ENCODE measurements around the gene CASZ1. TPM values are rescaled to one million over a fixed set of nuclear protein-coding genes. Genes with fewer than 3 reads are reported as not detected.

CASZ1 gene
- total RNA-seq, 8 experiments from 2014 or later, result 0.46 to 15.1 (median 6.4) TPM

- Histone ChIP-seq H3K4me1 (replicated peaks in 1 of 2) (peaks cover 7 to 45% of the 10 kb centered on the region in 2 donors), H3K27ac (no peak overlapping the region), H3K4me3 (no peak overlapping the region)
- in situ Hi-C loops (cut with MboI; ENCODE audit: low pct_unique_long_range_greater_than_20kb in 2 of 9, low sequenced_read_pairs in 9 of 9, unreplicated experiment in 9 of 9), result no loop called here
- 70 to 100% (median 77%) methylated on average over 1 to 3 of the region's 3 CpGs; no CpG with 5 or more reads in 3 of the 10 experiments for WGBS, 10 experiments
- no peak for ATAC-seq (replicated peaks in 6 of 8)
These were observed 36.3 kb upstream of the CASZ1 start for GRCh38 chr1:10832703-10833102.

GRCh38 chr1:10830961-10831668 lies 34.7 kb upstream of the CASZ1 start:
- Histone ChIP-seq H3K27ac (no peak overlapping the region), H3K4me1 (replicated peaks in 1 of 2) (peaks cover 8 to 38% of the 10 kb centered on the region in 2 donors), H3K4me3 (no peak overlapping the region)
- in situ Hi-C loops (cut with MboI; ENCODE audit: low pct_unique_long_range_greater_than_20kb in 2 of 9, low sequenced_read_pairs in 9 of 9, unreplicated experiment in 9 of 9), result no loop called here
- peak in 2 of 8 experiments; percentile 23 to 55 for ATAC-seq (replicated peaks in 6 of 8)
- 76 to 100% (median 85%) methylated on average over 1 to 8 of the region's 10 CpGs; no CpG with 5 or more reads in 4 of the 10 experiments for WGBS, 10 experiments

- Histone ChIP-seq H3K27ac (no peak overlapping the region), H3K4me3 (no peak overlapping the region), H3K4me1 (replicated peaks in 1 of 2) (peaks cover 5 to 29% of the 10 kb centered on the region in 2 donors)
- WGBS, 10 experiments, result 20 to 62% (median 42%) methylated on average over 1 to 5 of the region's 17 CpGs; no CpG with 5 or more reads in 7 of the 10 experiments
- in situ Hi-C loops (cut with MboI; ENCODE audit: low pct_unique_long_range_greater_than_20kb in 2 of 9, low sequenced_read_pairs in 9 of 9, unreplicated experiment in 9 of 9), result no loop called here
- ATAC-seq (replicated peaks in 6 of 8), result peak in 2 of 8 experiments; percentile 9 to 23
These were observed 33.6 kb upstream of the CASZ1 start for GRCh38 chr1:10829965-10830515.

- ATAC-seq (replicated peaks in 6 of 8), result peak in 2 of 8 experiments; percentile 8 to 25
- H3K27ac ChIP-seq, result no peak overlapping the region
- in situ Hi-C loops (cut with MboI; ENCODE audit: low pct_unique_long_range_greater_than_20kb in 2 of 9, low sequenced_read_pairs in 9 of 9, unreplicated experiment in 9 of 9), result no loop called here
- peaks cover 2 to 23% of the 10 kb centered on the region in 2 donors for H3K4me1 ChIP-seq (replicated peaks in 1 of 2)
- H3K4me3 ChIP-seq, result no peak overlapping the region
- WGBS, 10 experiments, result 40 to 100% (median 66%) methylated on average over 1 to 14 of the region's 14 CpGs
These were observed 32.8 kb upstream of the CASZ1 start for GRCh38 chr1:10829067-10829818.

GRCh38 chr1:10827377-10828333 lies 31.2 kb upstream of the CASZ1 start:
- Histone ChIP-seq H3K4me3 (no peak overlapping the region), H3K4me1 (replicated peaks in 1 of 2) (peaks cover 2 to 28% of the 10 kb centered on the region in 2 donors), H3K27ac (no peak overlapping the region)
- WGBS, 10 experiments, result 51 to 100% (median 70%) methylated on average over 1 to 14 of the region's 43 CpGs; no CpG with 5 or more reads in 4 of the 10 experiments
- peak in 1 of 8 experiments; percentile 37 for ATAC-seq (replicated peaks in 6 of 8)
- in situ Hi-C loops (cut with MboI; ENCODE audit: low pct_unique_long_range_greater_than_20kb in 2 of 9, low sequenced_read_pairs in 9 of 9, unreplicated experiment in 9 of 9), result no loop called here

GRCh38 chr1:10825592-10825991 lies 29.1 kb upstream of the CASZ1 start:
- 70 to 100% (median 84%) methylated on average over 1 to 4 of the region's 6 CpGs; no CpG with 5 or more reads in 4 of the 10 experiments for WGBS, 10 experiments
- no peak for ATAC-seq (replicated peaks in 6 of 8)
- H3K4me3 ChIP-seq, result no peak overlapping the region
- in situ Hi-C loops (cut with MboI; ENCODE audit: low pct_unique_long_range_greater_than_20kb in 2 of 9, low sequenced_read_pairs in 9 of 9, unreplicated experiment in 9 of 9), result no loop called here
- peaks cover 2 to 28% of the 10 kb centered on the region in 2 donors for H3K4me1 ChIP-seq (replicated peaks in 1 of 2)
- no peak overlapping the region for H3K27ac ChIP-seq

- ATAC-seq (replicated peaks in 6 of 8), result peak in 5 of 8 experiments; percentile 19 to 71 (median 27)
- H3K4me3 ChIP-seq, result no peak overlapping the region
- in situ Hi-C loops (cut with MboI; ENCODE audit: low pct_unique_long_range_greater_than_20kb in 2 of 9, low sequenced_read_pairs in 9 of 9, unreplicated experiment in 9 of 9), result no loop called here
- 32 to 100% (median 82%) methylated on average over 1 to 13 of the region's 19 CpGs for WGBS, 10 experiments
- H3K27ac ChIP-seq, result no peak overlapping the region
- peaks cover 2 to 23% of the 10 kb centered on the region in 2 donors for H3K4me1 ChIP-seq (replicated peaks in 1 of 2)
These were observed 28.5 kb upstream of the CASZ1 start for GRCh38 chr1:10824821-10825540.

- Histone ChIP-seq H3K27ac (no peak overlapping the region), H3K4me1 (replicated peaks in 1 of 2) (peaks cover 2 to 8% of the 10 kb centered on the region in 2 donors), H3K4me3 (no peak overlapping the region)
- WGBS, 10 experiments, result 33 to 100% (median 71%) methylated on average over 1 to 13 of the region's 14 CpGs; no CpG with 5 or more reads in 2 of the 10 experiments
- in situ Hi-C loops (cut with MboI; ENCODE audit: low pct_unique_long_range_greater_than_20kb in 2 of 9, low sequenced_read_pairs in 9 of 9, unreplicated experiment in 9 of 9), result no loop called here
- no peak for ATAC-seq (replicated peaks in 6 of 8)
These were observed 26.6 kb upstream of the CASZ1 start for GRCh38 chr1:10823000-10823401.

- in situ Hi-C loops (cut with MboI; ENCODE audit: low pct_unique_long_range_greater_than_20kb in 2 of 9, low sequenced_read_pairs in 9 of 9, unreplicated experiment in 9 of 9), result no loop called here
- 64 to 100% (median 91%) methylated on average over 1 to 2 of the region's 2 CpGs; no CpG with 5 or more reads in 3 of the 10 experiments for WGBS, 10 experiments
- no peak overlapping the region for H3K27ac ChIP-seq
- H3K4me1 ChIP-seq (replicated peaks in 1 of 2), result peaks cover 0 to 6% of the 10 kb centered on the region in 2 donors
- H3K4me3 ChIP-seq, result no peak overlapping the region
- ATAC-seq (replicated peaks in 6 of 8), result no peak
These were observed 24.9 kb upstream of the CASZ1 start for GRCh38 chr1:10821388-10821787.

GRCh38 chr1:10820422-10820821 lies 24.0 kb upstream of the CASZ1 start:
- peaks cover 0 to 6% of the 10 kb centered on the region in 2 donors for H3K4me1 ChIP-seq (replicated peaks in 1 of 2)
- no peak for ATAC-seq (replicated peaks in 6 of 8)
- in situ Hi-C loops (cut with MboI; ENCODE audit: low pct_unique_long_range_greater_than_20kb in 2 of 9, low sequenced_read_pairs in 9 of 9, unreplicated experiment in 9 of 9), result no loop called here
- H3K4me3 ChIP-seq, result no peak overlapping the region
- 40 to 100% (median 60%) methylated on average over 1 to 2 of the region's 7 CpGs; no CpG with 5 or more reads in 7 of the 10 experiments for WGBS, 10 experiments
- no peak overlapping the region for H3K27ac ChIP-seq

- Histone ChIP-seq H3K4me1 (replicated peaks in 1 of 2) (peaks cover 7 to 15% of the 10 kb centered on the region in 2 donors), H3K27ac (no peak overlapping the region), H3K4me3 (no peak overlapping the region)
- WGBS, 10 experiments, result 86 to 90% methylated on average over 1 to 5 of the region's 13 CpGs; no CpG with 5 or more reads in 8 of the 10 experiments
- in situ Hi-C loops (cut with MboI; ENCODE audit: low pct_unique_long_range_greater_than_20kb in 2 of 9, low sequenced_read_pairs in 9 of 9, unreplicated experiment in 9 of 9), result no loop called here
- no peak for ATAC-seq (replicated peaks in 6 of 8)
These were observed 22.9 kb upstream of the CASZ1 start for GRCh38 chr1:10819198-10819901.

All from motor neuron (in vitro differentiated cells).